IMR-90 (cell line): ENCODE results near the gene LMTK2. TPM values are rescaled to one million over a fixed set of nuclear protein-coding genes. Genes with fewer than 3 reads are reported as not detected.

Source experiments
- ATAC-seq: fragments of 200-7000 bp; cut with Tn5 transposase; 2 replicates; pipeline ENCODE4 v1.9.1; 2020; ENCODE audit warnings: low read depth, mild to moderate bottlenecking, moderate library complexity
- BruUV-seq: library from RNA; stranded (reverse); fragments of 400-500 nt; replicated peaks from 2 replicates; lab custom pipeline; 2021; lab: Mats Ljungman, UMichigan
- CTCF ChIA-PET: fragments of 300-600 bp; formaldehyde crosslinking; extraction: SDS; loops from one replicate; lab custom pipeline; 2021; ENCODE audit warnings: antibody characterized with exemption; lab: Yijun Ruan, JAX
- POLR2A ChIA-PET: fragments of 300-600 bp; sonication (Branson Sonifier 250); formaldehyde crosslinking; loops from one replicate; lab custom pipeline; 2022; ENCODE audit warnings: antibody characterized with exemption; ENCODE audit not compliant: unreplicated experiment; lab: Charles Lee
- DNase-seq: peaks from one replicate; pipeline ENCODE4 v3.0.0; 2013
- H2AFZ ChIP-seq: replicated peaks from 2 replicates; pipeline ENCODE3; 2013; ENCODE audit warnings: low read length, mild to moderate bottlenecking; ENCODE audit not compliant: poor library complexity
- H2AK5ac ChIP-seq: 2 replicates; pipeline ENCODE4 v1.6.1; 2013; ENCODE audit warnings: low read depth, low read length, inconsistent platforms
- H2AK9ac ChIP-seq: replicated peaks from 2 replicates; pipeline ENCODE3; 2013; ENCODE audit warnings: mild to moderate bottlenecking, low read depth, low read length, moderate library complexity; ENCODE audit not compliant: poor library complexity
- H2BK120ac ChIP-seq: 2 replicates; pipeline ENCODE4 v1.6.1; 2013; ENCODE audit warnings: low read depth, low read length, inconsistent platforms
- H2BK15ac ChIP-seq: 3 replicates; pipeline ENCODE4 v1.6.1; 2013; ENCODE audit warnings: low read depth, low read length, inconsistent platforms
- H2BK20ac ChIP-seq: 2 replicates; pipeline ENCODE4 v1.6.1; 2013; ENCODE audit warnings: low read depth, mild to moderate bottlenecking, inconsistent platforms, low read length, moderate library complexity
- H2BK5ac ChIP-seq: 2 replicates; pipeline ENCODE4 v1.6.1; 2013; ENCODE audit warnings: mild to moderate bottlenecking, low read depth, low read length, inconsistent platforms; ENCODE audit not compliant: poor library complexity, severe bottlenecking
- H3K14ac ChIP-seq: replicated peaks from 2 replicates; pipeline ENCODE4 v1.6.1; 2013; ENCODE audit warnings: low read depth, low read length, inconsistent platforms
- H3K18ac ChIP-seq: 2 replicates; pipeline ENCODE4 v1.6.1; 2013; ENCODE audit warnings: low read depth, low read length, control low read depth
- H3K23ac ChIP-seq: 2 replicates; pipeline ENCODE4 v1.6.1; 2013; ENCODE audit warnings: low read depth, low read length, inconsistent platforms
- H3K27ac ChIP-seq: 2 replicates; pipeline ENCODE4 v1.5.1; 2013; ENCODE audit warnings: mild to moderate bottlenecking, control low read depth, low read length; ENCODE audit not compliant: insufficient read depth
- H3K27me3 ChIP-seq: 2 replicates; pipeline ENCODE4 v1.6.1; 2013; ENCODE audit warnings: low read length; ENCODE audit not compliant: control insufficient read depth, insufficient read depth
- H3K36me3 ChIP-seq: 2 replicates; pipeline ENCODE4 v1.6.1; 2013; ENCODE audit warnings: low read length, mixed read lengths; ENCODE audit not compliant: control insufficient read depth, insufficient read depth
- H3K4ac ChIP-seq: 2 replicates; pipeline ENCODE4 v1.6.1; 2013; ENCODE audit warnings: low read depth, low read length, inconsistent platforms
- H3K4me1 ChIP-seq: 2 replicates; pipeline ENCODE4 v1.6.1; 2013; ENCODE audit warnings: low read length, mixed read lengths; ENCODE audit not compliant: control insufficient read depth, insufficient read depth
- H3K4me2 ChIP-seq: 2 replicates; pipeline ENCODE4 v1.6.1; 2013; ENCODE audit warnings: low read depth, mild to moderate bottlenecking, control low read depth, low read length, moderate library complexity
- H3K4me3 ChIP-seq: 2 replicates; pipeline ENCODE4 v1.5.1; 2013; ENCODE audit warnings: low read depth, mild to moderate bottlenecking, control low read depth, low read length, moderate library complexity; ENCODE audit not compliant: insufficient read depth
- H3K56ac ChIP-seq: 2 replicates; pipeline ENCODE4 v1.6.1; 2013; ENCODE audit warnings: low read length, inconsistent platforms; ENCODE audit not compliant: insufficient read depth; ENCODE audit errors: extremely low read depth
- H3K79me1 ChIP-seq, 2 experiments: 2 replicates each; pipeline ENCODE4 v1.6.1; 2013; ENCODE audit warnings: low read length in 2 of 2, inconsistent platforms in 1 of 2, low read depth in 1 of 2
- H3K9ac ChIP-seq: 2 replicates; pipeline ENCODE4 v1.6.1; 2013; ENCODE audit warnings: low read depth, low read length, control low read depth
- H3K9me1 ChIP-seq: 2 replicates; pipeline ENCODE4 v1.6.1; 2013; ENCODE audit warnings: low read length, inconsistent platforms; ENCODE audit not compliant: insufficient read depth
- H3K9me3 ChIP-seq: 2 replicates; pipeline ENCODE4 v1.6.1; 2013; ENCODE audit warnings: low read length; ENCODE audit not compliant: control insufficient read depth, insufficient read depth
- H4K20me1 ChIP-seq: 2 replicates; pipeline ENCODE4 v1.6.1; 2013; ENCODE audit warnings: low read length, inconsistent platforms; ENCODE audit not compliant: insufficient read depth
- H4K5ac ChIP-seq: 2 replicates; pipeline ENCODE4 v1.6.1; 2013; ENCODE audit warnings: mild to moderate bottlenecking, low read depth, low read length, control low read depth
- H4K8ac ChIP-seq, 2 experiments: 2 replicates each; pipeline ENCODE4 v1.6.1; 2013; ENCODE audit warnings: low read depth in 2 of 2, low read length in 2 of 2, control low read depth in 1 of 2, inconsistent platforms in 1 of 2
- H4K91ac ChIP-seq: 2 replicates; pipeline ENCODE4 v1.6.1; 2013; ENCODE audit warnings: low read depth, low read length, inconsistent platforms; ENCODE audit not compliant: insufficient read depth
- BHLHE40 ChIP-seq: fragments of 150-350 bp; IDR thresholded peaks from 2 replicates; pipeline ENCODE4 v1.6.1; 2016; ENCODE audit warnings: mild to moderate bottlenecking, low read depth, low read length
- CEBPB ChIP-seq: IDR thresholded peaks from 2 replicates; pipeline ENCODE4 v1.6.1; 2012; ENCODE audit warnings: low read depth, low read length, improper control_type of control experiment
- CHD1 ChIP-seq: IDR thresholded peaks from 2 replicates; pipeline ENCODE4 v1.6.1; 2012; ENCODE audit warnings: low read depth, low read length, improper control_type of control experiment
- FOS ChIP-seq: fragments of 150-350 bp; IDR thresholded peaks from 2 replicates; pipeline ENCODE4 v1.6.1; 2016; ENCODE audit warnings: low read depth, low read length
- MAZ ChIP-seq: IDR thresholded peaks from 2 replicates; pipeline ENCODE4 v1.6.1; 2012; ENCODE audit warnings: low read depth, mild to moderate bottlenecking, low read length, improper control_type of control experiment, moderate library complexity, borderline replicate concordance
- MXI1 ChIP-seq: IDR thresholded peaks from 2 replicates; pipeline ENCODE4 v1.6.1; 2012; ENCODE audit warnings: low read depth, mild to moderate bottlenecking, low read length, moderate library complexity, borderline replicate concordance
- NFE2L2 ChIP-seq: fragments of 150-350 bp; IDR thresholded peaks from 2 replicates; pipeline ENCODE4 v1.6.1; 2016; ENCODE audit warnings: low read depth, mild to moderate bottlenecking, low read length
- POLR2A ChIP-seq: IDR thresholded peaks from 2 replicates; pipeline ENCODE4 v1.6.1; 2012; ENCODE audit warnings: mild to moderate bottlenecking, low read depth, low read length
- RCOR1 ChIP-seq: IDR thresholded peaks from 2 replicates; pipeline ENCODE4 v1.6.1; 2012; ENCODE audit warnings: mild to moderate bottlenecking, low read length, improper control_type of control experiment; ENCODE audit not compliant: insufficient replicate concordance
- RFX5 ChIP-seq: IDR thresholded peaks from 2 replicates; pipeline ENCODE4 v1.8.0; 2012; ENCODE audit warnings: low read depth, mild to moderate bottlenecking, low read length, moderate library complexity
- SMC3 ChIP-seq: fragments of 150-350 bp; IDR thresholded peaks from 2 replicates; pipeline ENCODE4 v1.6.1; 2016; ENCODE audit warnings: low read depth, mild to moderate bottlenecking, antibody characterized with exemption, low read length, moderate library complexity
- USF2 ChIP-seq: fragments of 150-350 bp; IDR thresholded peaks from 2 replicates; pipeline ENCODE4 v1.6.1; 2017; ENCODE audit warnings: mild to moderate bottlenecking, antibody characterized with exemption, low read length, low read depth
- WGBS, 2 experiments: methylation state at CpG; one replicate each; pipeline versions ENCODE4 v1.1.5 to v1.1.7; 2013; ENCODE audit warnings: missing lambda C conversion rate in 2 of 2; ENCODE audit not compliant: insufficient read length in 1 of 2; ENCODE audit errors: extremely low coverage in 2 of 2; 5-methylcytosine and 5-hydroxymethylcytosine counted together
- dilution Hi-C: fragments of 300-500 bp; cut with HindIII; formaldehyde crosslinking; loops from one replicate; pipeline ENCODE4 v1.14.3; 2018; ENCODE audit warnings: low sequenced_read_pairs; ENCODE audit not compliant: unreplicated experiment
- in situ Hi-C: fragments of 300-500 bp; cut with MboI; formaldehyde crosslinking; loops from 3 replicates; pipeline ENCODE4 v1.14.3; 2019; ENCODE audit warnings: low sequenced_read_pairs, inconsistent platforms, mixed read lengths
- intact Hi-C: fragments of 100-400 bp; cut with micrococcal nuclease; formaldehyde crosslinking; loops from 2 replicates; pipeline ENCODE4 v1.10.0; 2022
- polyA plus RNA-seq, 3 experiments: library from polyadenylated mRNA; depleted of rRNA; stranded (reverse); fragments of >200 nt; gene quantifications; 2 replicates each; pipeline ENCODE4 v1.2.3, GENCODE V29; 2012; ENCODE audit warnings: low replicate concordance in 1 of 3
- total RNA-seq: library from RNA; depleted of rRNA; stranded (reverse); fragments of >200 nt; gene quantifications from 2 replicates; pipeline ENCODE4 v1.2.3, GENCODE V29; 2012
- TF ChIP-seq, protein P1 (sequence below): fragments of 150-350 bp; IDR thresholded peaks from 2 replicates; pipeline ENCODE4 v1.6.1; 2016; ENCODE audit warnings: low read depth, mild to moderate bottlenecking, low read length, moderate library complexity, borderline replicate concordance
- TF ChIP-seq, protein P2 (sequence below): conservative IDR thresholded peaks from 2 replicates; pipeline ENCODE4 v1.5.1; 2012; ENCODE audit warnings: mild to moderate bottlenecking, low read depth, low read length, improper control_type of control experiment

LMTK2 gene
- total and polyA plus RNA-seq, 2 of the 4 experiments (the other 2 are of a cell fraction): 4.4 to 5.0 TPM

DNA sequence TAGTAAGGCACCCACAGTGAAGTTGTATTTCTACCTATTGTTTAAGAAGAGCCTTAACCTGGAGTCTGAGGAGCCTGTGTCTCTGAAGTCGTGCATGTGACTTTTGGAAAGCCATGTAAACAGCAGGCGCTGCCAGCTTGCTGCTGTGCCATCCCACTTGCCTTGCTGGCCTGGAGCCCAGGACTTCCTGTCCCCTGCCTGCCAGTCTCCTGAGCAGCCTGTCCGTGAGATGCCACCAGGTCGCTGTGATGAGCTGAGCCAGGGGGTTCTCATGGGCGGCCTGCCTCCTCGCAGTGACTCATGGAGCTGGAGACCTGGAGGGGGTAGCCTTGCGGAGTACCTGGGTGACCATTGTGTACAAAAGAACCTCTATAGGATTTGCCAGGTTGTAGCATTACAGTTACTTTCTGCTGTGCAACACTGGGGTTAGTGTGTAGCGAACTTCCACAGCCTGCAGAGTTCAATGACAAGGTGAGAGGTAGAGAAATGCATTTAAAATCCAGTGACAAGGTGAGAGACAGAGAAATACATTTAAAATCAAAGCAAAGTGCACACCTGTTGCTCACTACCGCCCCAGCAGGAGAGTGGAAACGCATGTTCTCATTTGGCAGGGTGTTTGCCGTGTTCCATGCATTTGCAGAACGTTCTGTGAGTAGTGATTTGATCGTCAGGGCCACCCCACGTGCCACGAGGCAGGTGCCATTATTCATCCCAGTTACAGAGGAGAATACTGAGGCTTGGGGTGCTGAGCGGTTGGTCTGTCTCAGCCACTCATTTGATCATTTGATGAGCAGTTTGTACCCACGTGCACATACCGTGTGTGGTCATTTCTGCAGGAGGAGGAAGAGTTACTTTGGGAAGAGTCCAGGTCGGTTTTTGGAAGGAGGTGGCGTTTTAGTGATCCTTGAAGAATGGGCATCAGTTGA, 67.9 kb downstream of the LMTK2 start:
- no peak overlapping the region for H3K4me2 ChIP-seq
- CTCF ChIA-PET: interaction anchor here (0.6 to 1.7 kb wide), 3 partner anchors 8 to 161 kb away, joined by 3 to 5 read pairs (median 3); no protein-coding TSS in a partner anchor
- POLR2A ChIA-PET: no interaction called here
- dilution Hi-C loops: no loop called here
- H2BK20ac ChIP-seq: no peak overlapping the region
- H3K9me1 ChIP-seq: peaks cover 4% of the 10 kb centered on the region; the same call in 1 of the 2 replicates
- no peak overlapping the region for H2AK5ac ChIP-seq
- BruUV-seq: no TSS peak
- intact Hi-C loops: no loop called here
- H3K23ac ChIP-seq: no peak overlapping the region
- ATAC-seq (no peak), DNase-seq (no peak)
- H4K91ac ChIP-seq: no peak overlapping the region
- in situ Hi-C loops: loop anchor here (25.0 kb wide), 1 partner anchor 312 kb away; the partner anchor contains the start of gene ASNS
- no peaks in the 10 kb centered on the region for H3K27me3 ChIP-seq
- H3K4me1 ChIP-seq: no peaks in the 10 kb centered on the region; the same call in 1 of the 2 replicates
- H3K9ac ChIP-seq: no peak overlapping the region
- H2BK5ac ChIP-seq: no peak overlapping the region
- H3K36me3 ChIP-seq: peaks cover 11% of the 10 kb centered on the region; the same call in 1 of the 2 replicates
- H3K4me3 ChIP-seq: no peak overlapping the region
- no peak overlapping the region for H3K14ac ChIP-seq
- no peaks in the 10 kb centered on the region for H4K20me1 ChIP-seq
- no peak overlapping the region for H3K4ac ChIP-seq
- no peak overlapping the region for H4K5ac ChIP-seq
- H3K18ac ChIP-seq: no peak overlapping the region
- H3K56ac ChIP-seq: no peak overlapping the region
- H3K79me1 ChIP-seq: no peaks in the 10 kb centered on the region
- H2BK120ac ChIP-seq: no peak overlapping the region
- H3K27ac ChIP-seq: no peak overlapping the region
- H2AFZ ChIP-seq: no peak overlapping the region
- no peak overlapping the region for H2BK15ac ChIP-seq
- no peak overlapping the region for H2AK9ac ChIP-seq
- no peaks in the 10 kb centered on the region for H3K9me3 ChIP-seq
- WGBS, 2 experiments: 93% methylated on average over 15 of the region's 20 CpGs; no CpG with 5 or more reads in 1 of the 2 experiments
- no peak overlapping the region for H4K8ac ChIP-seq
- no peak for TF ChIP-seq CEBPB
- TF ChIP-seq BHLHE40: no peak
- TF ChIP-seq NFE2L2: no peak
- TF ChIP-seq, protein P1, sequence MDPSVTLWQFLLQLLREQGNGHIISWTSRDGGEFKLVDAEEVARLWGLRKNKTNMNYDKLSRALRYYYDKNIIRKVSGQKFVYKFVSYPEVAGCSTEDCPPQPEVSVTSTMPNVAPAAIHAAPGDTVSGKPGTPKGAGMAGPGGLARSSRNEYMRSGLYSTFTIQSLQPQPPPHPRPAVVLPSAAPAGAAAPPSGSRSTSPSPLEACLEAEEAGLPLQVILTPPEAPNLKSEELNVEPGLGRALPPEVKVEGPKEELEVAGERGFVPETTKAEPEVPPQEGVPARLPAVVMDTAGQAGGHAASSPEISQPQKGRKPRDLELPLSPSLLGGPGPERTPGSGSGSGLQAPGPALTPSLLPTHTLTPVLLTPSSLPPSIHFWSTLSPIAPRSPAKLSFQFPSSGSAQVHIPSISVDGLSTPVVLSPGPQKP: no peak
- TF ChIP-seq CHD1: no peak
- TF ChIP-seq MAZ: no peak
- TF ChIP-seq USF2: no peak
- TF ChIP-seq RCOR1: no peak
- no peak for TF ChIP-seq FOS
- TF ChIP-seq MXI1: no peak
- TF ChIP-seq SMC3: no peak
- TF ChIP-seq, protein P2, sequence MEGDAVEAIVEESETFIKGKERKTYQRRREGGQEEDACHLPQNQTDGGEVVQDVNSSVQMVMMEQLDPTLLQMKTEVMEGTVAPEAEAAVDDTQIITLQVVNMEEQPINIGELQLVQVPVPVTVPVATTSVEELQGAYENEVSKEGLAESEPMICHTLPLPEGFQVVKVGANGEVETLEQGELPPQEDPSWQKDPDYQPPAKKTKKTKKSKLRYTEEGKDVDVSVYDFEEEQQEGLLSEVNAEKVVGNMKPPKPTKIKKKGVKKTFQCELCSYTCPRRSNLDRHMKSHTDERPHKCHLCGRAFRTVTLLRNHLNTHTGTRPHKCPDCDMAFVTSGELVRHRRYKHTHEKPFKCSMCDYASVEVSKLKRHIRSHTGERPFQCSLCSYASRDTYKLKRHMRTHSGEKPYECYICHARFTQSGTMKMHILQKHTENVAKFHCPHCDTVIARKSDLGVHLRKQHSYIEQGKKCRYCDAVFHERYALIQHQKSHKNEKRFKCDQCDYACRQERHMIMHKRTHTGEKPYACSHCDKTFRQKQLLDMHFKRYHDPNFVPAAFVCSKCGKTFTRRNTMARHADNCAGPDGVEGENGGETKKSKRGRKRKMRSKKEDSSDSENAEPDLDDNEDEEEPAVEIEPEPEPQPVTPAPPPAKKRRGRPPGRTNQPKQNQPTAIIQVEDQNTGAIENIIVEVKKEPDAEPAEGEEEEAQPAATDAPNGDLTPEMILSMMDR: no peak
- no peak for TF ChIP-seq POLR2A
- TF ChIP-seq RFX5: no peak
